Measurements from ENCODE around the gene NBAS. TPM values are rescaled to one million over a fixed set of nuclear protein-coding genes. Genes with fewer than 3 reads are reported as not detected.

NBAS gene
- total and polyA plus RNA-seq, 9 of the 15 experiments (the other 6 are each of a cell fraction or from before 2014, with no cell fraction given): 15.3 to 94.4 (median 69.9) TPM

- peak; percentile 50 for TF ChIP-seq POLR2H (tag; IDR thresholded peaks at IDR 0.05; ENCODE audit: low read depth)
- no peak for TF ChIP-seq HMG20A (CRISPR knock-in tag; conservative IDR thresholded peaks at IDR 0.05)
- no peak for TF ChIP-seq PRDM10 (IDR thresholded peaks at IDR 0.05; ENCODE audit: partially characterized antibody)
- no peak for TF ChIP-seq NONO (IDR thresholded peaks at IDR 0.05; ENCODE audit: low read depth in 2 of 2, low read length in 1 of 2)
- no peak for TF ChIP-seq MAZ (CRISPR knock-in tag; conservative IDR thresholded peaks at IDR 0.05 in 1 of 2, IDR thresholded peaks at IDR 0.05 in 1 of 2)
- no peak for TF ChIP-seq ZNF445 (CRISPR knock-in tag; IDR thresholded peaks at IDR 0.05; ENCODE audit: low read depth)
- peak; percentile 81 for TF ChIP-seq MAFG (tag; conservative IDR thresholded peaks at IDR 0.05)
- no peak for TF ChIP-seq CBFB (CRISPR knock-in tag; IDR thresholded peaks at IDR 0.05)
- TF ChIP-seq MTA2 (IDR thresholded peaks at IDR 0.05; ENCODE audit: low read depth): peak; percentile 94
- TF ChIP-seq ZNF436 (CRISPR knock-in tag; IDR thresholded peaks at IDR 0.05): no peak
- TF ChIP-seq ZNF512 (tag; IDR thresholded peaks at IDR 0.05): no peak
- 0 out of 4 replicates have a peak, but pooled peaks of 1 of the 2 experiments have one; percentile 6 for TF ChIP-seq CSDE1 (IDR thresholded peaks at IDR 0.05)
- no peak for TF ChIP-seq ZNF511 (CRISPR knock-in tag; IDR thresholded peaks at IDR 0.05)
- TF ChIP-seq POLR2B (IDR thresholded peaks at IDR 0.05; ENCODE audit: low read depth, partially characterized antibody): no peak
- no peak for TF ChIP-seq HDAC2 (IDR thresholded peaks at IDR 0.05)
- TF ChIP-seq STAG1 (CRISPR knock-in tag; IDR thresholded peaks at IDR 0.05; ENCODE audit: borderline replicate concordance): no peak
- peak in 1 of 2 experiments; percentile 70 for TF ChIP-seq AFF1 (IDR thresholded peaks at IDR 0.05; ENCODE audit: low read depth in 1 of 2, partially characterized antibody in 2 of 2)
- peak; percentile 12; the same call in 1 of the 2 replicates for TF ChIP-seq GABPB1 (CRISPR knock-in tag; IDR thresholded peaks at IDR 0.05)
Observed at GRCh38 chr2:15556311-15556930, 4.7 kb downstream of the NBAS start (continued).

Data from K562 (cell line).